Measurements from ENCODE around the gene ATXN1L. TPM values are rescaled to one million over a fixed set of nuclear protein-coding genes. Genes with fewer than 3 reads are reported as not detected.
"Not testable (repeated sequence)": the region's sequence is repeated elsewhere in the genome, so short reads cannot be mapped to it uniquely, and the experiment has no call there.

ATXN1L gene
- polyA plus RNA-seq, 1 donor: 21.2 TPM

DNA sequence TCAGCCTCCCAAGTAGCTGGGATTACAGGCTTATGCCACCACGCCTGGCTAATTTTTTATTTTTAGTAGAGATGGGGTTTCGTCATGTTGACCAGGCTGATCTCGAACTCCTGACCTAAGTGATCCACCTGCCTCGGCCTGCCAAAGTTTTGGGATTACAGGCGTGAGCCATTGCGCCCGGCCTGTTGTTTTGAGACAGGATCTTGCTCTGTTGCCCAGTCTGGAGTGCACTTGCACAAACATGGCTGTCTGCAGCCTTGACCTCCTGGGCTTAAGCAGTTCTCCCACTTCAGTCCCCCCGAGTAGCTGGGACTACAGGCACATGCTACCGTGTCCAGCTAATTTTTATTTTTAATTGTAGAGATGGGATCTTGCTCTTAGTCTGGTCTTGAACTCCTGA lies 58.5 kb downstream of the ATXN1L start:
- no peaks in the 10 kb centered on the region for H3K4me1 ChIP-seq (ENCODE audit: control insufficient read depth, insufficient read depth, low read length)
- H3K27me3 ChIP-seq (ENCODE audit: control insufficient read depth, insufficient read depth, low read length): no peaks in the 10 kb centered on the region
- no peaks in the 10 kb centered on the region for H3K9me3 ChIP-seq (ENCODE audit: control insufficient read depth, low read depth, low read length)
- no peak overlapping the region for H3K4me3 ChIP-seq (ENCODE audit: low read length)
- H3K36me3 ChIP-seq (ENCODE audit: control insufficient read depth, insufficient read depth, low read length): peaks cover 12% of the 10 kb centered on the region
- H3K27ac ChIP-seq (ENCODE audit: low read length): no peak overlapping the region
- WGBS (ENCODE audit: insufficient coverage, low lambda C conversion rate): no CpG with 5 or more reads among the region's 9 CpGs
- no peak for DNase-seq

DNA sequence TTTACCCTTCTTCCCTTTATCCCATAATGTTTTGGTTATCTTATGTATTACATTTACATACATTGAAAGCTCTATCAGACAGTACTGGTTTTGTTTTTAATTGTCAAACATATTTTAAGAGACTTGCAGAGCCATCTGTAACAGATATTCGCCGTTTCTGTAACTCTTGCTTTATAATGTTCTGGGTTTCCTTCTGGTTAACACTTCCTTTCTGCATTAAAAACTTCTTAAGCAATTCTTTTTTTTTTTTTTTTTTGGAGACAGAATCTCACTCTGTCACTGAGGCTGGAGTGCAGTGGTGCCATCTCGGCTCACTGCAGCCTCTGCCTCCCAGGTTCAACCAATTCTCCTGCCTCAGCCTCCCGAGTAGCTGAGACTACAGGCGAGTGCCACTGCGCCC lies 60.0 kb downstream of the ATXN1L start:
- H3K27ac ChIP-seq (ENCODE audit: low read length); H3K9me3 ChIP-seq (ENCODE audit: control insufficient read depth, low read depth, low read length); H3K27me3 ChIP-seq (ENCODE audit: control insufficient read depth, insufficient read depth, low read length); H3K4me1 ChIP-seq (ENCODE audit: control insufficient read depth, insufficient read depth, low read length); DNase-seq; H3K4me3 ChIP-seq (ENCODE audit: low read length): not testable (repeated sequence)
- peaks cover 16% of the 10 kb centered on the region for H3K36me3 ChIP-seq (ENCODE audit: control insufficient read depth, insufficient read depth, low read length)
- 100% methylated on average over 2 of the region's 6 CpGs for WGBS (ENCODE audit: insufficient coverage, low lambda C conversion rate)

Other genes starting within 250 kb of the ATXN1L start
- 67.3 TPM for gene MARVELD3, start 219.8 kb upstream of the ATXN1L start, polyA plus RNA-seq
- 19.6 TPM for gene PHLPP2, start 121.3 kb upstream of the ATXN1L start, polyA plus RNA-seq
- gene AP1G1, start 37.1 kb upstream of the ATXN1L start, polyA plus RNA-seq: 65.2 TPM
- gene ZNF821, start 38.2 kb downstream of the ATXN1L start, polyA plus RNA-seq: 11.2 TPM
- gene IST1, start 49.6 kb downstream of the ATXN1L start, polyA plus RNA-seq: 236 TPM
- gene PKD1L3, start 154.4 kb downstream of the ATXN1L start, polyA plus RNA-seq: 0.04 TPM
- 9.3 TPM for gene DHODH, start 162.8 kb downstream of the ATXN1L start, polyA plus RNA-seq
- gene HP, start 208.5 kb downstream of the ATXN1L start, polyA plus RNA-seq: 0.73 TPM
- gene HPR, start 217.2 kb downstream of the ATXN1L start, polyA plus RNA-seq: 0.46 TPM
- 18.9 TPM for gene TXNL4B, start 247.6 kb downstream of the ATXN1L start, polyA plus RNA-seq
- gene DHX38, start 247.9 kb downstream of the ATXN1L start, polyA plus RNA-seq: 60.7 TPM

Measured in large intestine (tissue), 3 donors.